ENCODE results near the gene MICAL1. TPM values are rescaled to one million over a fixed set of nuclear protein-coding genes. Genes with fewer than 3 reads are reported as not detected.

The MICAL1 gene, protein sequence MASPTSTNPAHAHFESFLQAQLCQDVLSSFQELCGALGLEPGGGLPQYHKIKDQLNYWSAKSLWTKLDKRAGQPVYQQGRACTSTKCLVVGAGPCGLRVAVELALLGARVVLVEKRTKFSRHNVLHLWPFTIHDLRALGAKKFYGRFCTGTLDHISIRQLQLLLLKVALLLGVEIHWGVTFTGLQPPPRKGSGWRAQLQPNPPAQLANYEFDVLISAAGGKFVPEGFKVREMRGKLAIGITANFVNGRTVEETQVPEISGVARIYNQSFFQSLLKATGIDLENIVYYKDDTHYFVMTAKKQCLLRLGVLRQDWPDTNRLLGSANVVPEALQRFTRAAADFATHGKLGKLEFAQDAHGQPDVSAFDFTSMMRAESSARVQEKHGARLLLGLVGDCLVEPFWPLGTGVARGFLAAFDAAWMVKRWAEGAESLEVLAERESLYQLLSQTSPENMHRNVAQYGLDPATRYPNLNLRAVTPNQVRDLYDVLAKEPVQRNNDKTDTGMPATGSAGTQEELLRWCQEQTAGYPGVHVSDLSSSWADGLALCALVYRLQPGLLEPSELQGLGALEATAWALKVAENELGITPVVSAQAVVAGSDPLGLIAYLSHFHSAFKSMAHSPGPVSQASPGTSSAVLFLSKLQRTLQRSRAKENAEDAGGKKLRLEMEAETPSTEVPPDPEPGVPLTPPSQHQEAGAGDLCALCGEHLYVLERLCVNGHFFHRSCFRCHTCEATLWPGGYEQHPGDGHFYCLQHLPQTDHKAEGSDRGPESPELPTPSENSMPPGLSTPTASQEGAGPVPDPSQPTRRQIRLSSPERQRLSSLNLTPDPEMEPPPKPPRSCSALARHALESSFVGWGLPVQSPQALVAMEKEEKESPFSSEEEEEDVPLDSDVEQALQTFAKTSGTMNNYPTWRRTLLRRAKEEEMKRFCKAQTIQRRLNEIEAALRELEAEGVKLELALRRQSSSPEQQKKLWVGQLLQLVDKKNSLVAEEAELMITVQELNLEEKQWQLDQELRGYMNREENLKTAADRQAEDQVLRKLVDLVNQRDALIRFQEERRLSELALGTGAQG
- 21.1 and 28.3 TPM in 2 replicates for total RNA-seq

DNA sequence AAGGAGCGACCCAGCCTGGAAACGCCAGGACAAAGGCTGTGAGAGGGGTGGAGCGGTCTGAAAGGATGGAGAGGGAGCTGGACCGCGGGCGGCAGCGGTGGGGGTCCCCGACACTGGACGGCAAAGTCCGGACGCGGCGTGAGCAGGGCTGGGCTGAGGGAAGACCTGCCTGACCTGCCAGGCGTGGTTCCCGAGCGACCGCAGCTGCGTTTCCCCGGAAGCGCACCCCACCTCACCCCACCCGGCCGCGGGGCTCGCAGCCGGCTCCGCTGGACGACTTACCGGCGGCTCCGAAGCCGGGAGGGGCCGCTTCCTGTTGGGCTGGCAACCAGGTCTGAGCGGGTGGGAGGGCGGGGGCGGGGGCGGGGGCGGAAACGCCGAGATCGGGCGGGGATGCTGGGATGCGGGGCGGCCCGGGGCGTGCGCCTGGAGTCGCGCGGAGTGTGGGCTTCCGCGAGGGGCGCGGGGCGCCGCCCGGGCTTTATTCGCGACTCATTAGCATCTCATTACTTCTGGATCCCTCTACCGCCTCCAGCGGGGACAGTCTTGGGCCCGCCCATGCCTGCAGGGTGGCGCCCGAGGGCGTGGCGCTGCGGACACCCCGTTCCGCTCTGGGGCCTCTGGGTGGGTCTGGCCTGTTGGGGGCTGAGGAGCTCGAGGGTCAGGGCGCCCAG lies at the start of gene MICAL1:
MICAL1 (minus strand) TSS at position 336 of the 674 bp plus-strand sequence. CDS start 1,576 bp downstream, outside the sequence.

DNA sequence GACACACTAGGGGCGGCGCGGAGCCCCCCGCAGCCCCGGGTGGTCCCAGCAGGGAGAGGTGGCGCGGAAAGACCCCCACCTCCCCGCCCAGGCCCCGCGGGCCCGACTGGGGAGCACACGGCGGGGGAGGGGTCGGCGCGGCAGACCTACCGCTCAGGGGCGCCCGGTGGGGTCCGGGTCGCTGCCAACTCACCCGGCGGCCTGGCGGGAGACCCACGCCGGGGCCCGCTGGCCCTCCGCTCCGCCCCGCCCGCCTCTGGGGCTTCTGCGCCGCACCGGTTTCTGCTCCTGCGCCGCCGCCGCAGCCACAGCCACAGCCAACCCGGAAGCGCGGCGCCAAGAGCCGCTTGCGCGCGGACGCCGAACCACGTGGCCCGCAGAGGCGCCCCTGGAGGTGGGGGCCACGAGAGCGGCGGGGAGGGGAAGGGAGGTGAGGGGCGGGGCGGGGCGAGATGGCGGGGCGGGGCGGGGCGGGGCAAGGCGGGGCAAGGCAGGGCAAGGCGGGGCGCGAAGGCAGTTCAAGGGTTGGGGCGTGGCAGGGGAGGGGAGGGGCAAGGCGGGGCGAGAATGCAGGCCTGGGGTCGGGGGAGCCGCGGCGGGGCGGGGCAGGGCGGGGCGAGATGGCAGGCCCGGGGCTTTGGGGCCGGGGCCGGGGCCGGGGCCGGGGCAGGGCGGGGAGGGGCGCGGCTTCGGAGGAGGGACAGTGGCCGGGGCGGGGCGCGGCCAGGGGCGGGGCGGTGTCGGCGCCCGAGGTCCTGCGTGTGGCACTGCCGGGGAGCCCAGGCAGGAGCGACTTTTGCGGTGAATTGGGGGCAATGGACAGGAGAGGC lies 27.5 kb upstream of the MICAL1 start, which contains the start of gene ZBTB24:
ZBTB24 (minus strand) TSS at position 315 of the 830 bp plus-strand sequence. CDS start 1,193 bp downstream, outside the sequence.

DNA sequence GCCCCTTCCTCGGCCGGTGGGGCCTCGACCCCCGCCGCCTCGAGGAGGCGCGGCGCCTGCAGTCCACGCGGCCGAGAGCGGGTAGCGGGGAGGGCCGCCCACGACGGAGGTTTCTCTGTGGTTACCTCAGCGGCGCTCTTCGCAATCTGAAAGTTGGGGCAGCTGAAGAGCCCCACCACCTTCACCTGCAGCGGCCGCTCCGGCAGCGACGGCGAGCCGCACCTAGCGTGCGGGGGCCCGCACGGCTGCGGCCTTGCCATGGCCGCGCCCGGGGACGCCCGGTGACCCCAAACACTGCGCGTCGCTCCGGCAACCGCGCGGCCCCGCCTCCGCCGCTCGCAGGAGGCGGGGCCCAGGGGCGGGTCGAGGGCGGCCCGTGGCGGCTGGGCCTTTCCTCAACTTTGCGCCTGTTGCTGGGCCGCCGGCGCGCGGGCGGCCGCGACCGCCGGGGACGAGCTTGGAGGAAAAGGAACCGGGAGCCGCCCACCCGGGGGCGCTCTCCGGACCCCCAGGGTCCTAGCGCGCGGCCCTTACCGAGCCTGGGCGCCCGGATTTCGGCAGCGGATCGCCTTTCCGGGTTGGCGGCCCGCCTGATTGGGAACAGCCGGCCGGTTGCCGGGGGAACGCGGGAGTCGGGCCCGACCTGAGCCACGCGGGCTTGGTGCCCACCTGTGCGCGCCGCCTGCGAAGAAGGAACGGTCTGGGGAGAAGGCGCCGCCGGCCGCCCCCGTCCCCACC lies 15.1 kb downstream of the MICAL1 start, which contains the start of the genes PPIL6 and SMPD2:
PPIL6 (minus strand) TSS at position 298 of the 738 bp plus-strand sequence; CDS start at position 260, 38 bp downstream.
SMPD2 (plus strand) TSS at position 394 of the 738 bp plus-strand sequence. CDS start 398 bp downstream, outside the sequence.

Other genes with a start within 250 kb of the MICAL1 start
- gene CD164, start 73.3 kb downstream of the MICAL1 start, total RNA-seq: 72.4 and 139 TPM in 2 replicates
- gene PPIL6, start 15.1 kb downstream of the MICAL1 start, total RNA-seq: 0.16 and 0.82 TPM in 2 replicates
- gene SMPD2, start 15.0 kb downstream of the MICAL1 start, total RNA-seq: 7.1 and 8.7 TPM in 2 replicates
- 3.6 and 6.2 TPM in 2 replicates for gene ZBTB24, start 27.4 kb upstream of the MICAL1 start, total RNA-seq
- 2.8 and 7.6 TPM in 2 replicates for gene AK9, start 235.4 kb upstream of the MICAL1 start, total RNA-seq
- 9.2 and 15.2 TPM in 2 replicates for gene FIG4, start 235.5 kb upstream of the MICAL1 start, total RNA-seq

All from bladder microvascular endothelial cell (primary cell).